SW 1271 (cell line): ENCODE data around the gene PKN1.
A peak's percentile ranks its signal among the peaks of the same experiment; 100 is the strongest.

Experiments
- DNase-seq, 2 experiments: peaks; one replicate each; lab custom pipeline; 2025; lab: John Stamatoyannopoulos, UW

Gene PKN1

GRCh38 chr19:14406645-14407401, 26.3 kb upstream of the PKN1 start:
- no peak for DNase-seq

GRCh38 chr19:14407605-14408484, 25.3 kb upstream of the PKN1 start:
- no peak for DNase-seq

GRCh38 chr19:14408491-14409145, 24.5 kb upstream of the PKN1 start:
- no peak for DNase-seq

GRCh38 chr19:14409146-14410023, 23.7 kb upstream of the PKN1 start:
- DNase-seq, result no peak

- no peak for DNase-seq
Measured at GRCh38 chr19:14410091-14411051, 22.7 kb upstream of the PKN1 start.

- DNase-seq, result no peak
Measured at GRCh38 chr19:14411161-14411937, 21.8 kb upstream of the PKN1 start.

GRCh38 chr19:14411938-14412245, 21.2 kb upstream of the PKN1 start:
- no peak for DNase-seq

GRCh38 chr19:14412324-14412995, 20.6 kb upstream of the PKN1 start:
- DNase-seq, result no peak

- DNase-seq, result no peak
Measured at GRCh38 chr19:14412996-14413692, 20.0 kb upstream of the PKN1 start.

GRCh38 chr19:14413693-14414181, 19.4 kb upstream of the PKN1 start:
- DNase-seq, result no peak

GRCh38 chr19:14414926-14415690, 18.0 kb upstream of the PKN1 start:
- DNase-seq, result no peak

GRCh38 chr19:14416817-14417231, 16.3 kb upstream of the PKN1 start:
- DNase-seq, result no peak

GRCh38 chr19:14418856-14419105, 14.3 kb upstream of the PKN1 start:
- no peak for DNase-seq

- peak; percentile 99 for DNase-seq
Measured at GRCh38 chr19:14419106-14419813, 13.8 kb upstream of the PKN1 start, which contains the start of gene DDX39A. Gene DDX39A, minus strand, starts transcription at chr19:14419341. Its CDS starts 6,121 bp downstream, at chr19:14413220.

GRCh38 chr19:14425696-14426138, 7.4 kb upstream of the PKN1 start:
- DNase-seq, result no peak

GRCh38 chr19:14427461-14427860, 5.6 kb upstream of the PKN1 start:
- DNase-seq, result no peak

GRCh38 chr19:14428882-14429416, 4.2 kb upstream of the PKN1 start:
- no peak for DNase-seq
